Astrocyte of the spinal cord (primary cell): ENCODE results near the gene HCAR2.
"Not testable (repeated sequence)": the region's sequence is repeated elsewhere in the genome, so short reads cannot be mapped to it uniquely, and the experiment has no call there.

Source experiments
- DNase-seq: peaks from one replicate; pipeline ENCODE4 v3.0.0; 2011; ENCODE audit warnings: low read depth, low spot score
- H3K4me3 ChIP-seq: 2 replicates; pipeline ENCODE4 v1.5.1; 2011; ENCODE audit warnings: low read depth, mild to moderate bottlenecking, low read length, moderate library complexity
- CTCF ChIP-seq: IDR thresholded peaks from 2 replicates; pipeline ENCODE4 v1.5.1; 2012; ENCODE audit warnings: low read depth, mild to moderate bottlenecking, low read length, inconsistent platforms
- in situ Hi-C: cut with HindIII; loops from 2 replicates; pipeline ENCODE4 v1.10.0; 2017; ENCODE audit warnings: low sequenced_read_pairs

HCAR2 gene

GRCh38 chr12:122726080-122726558 is 23.0 kb upstream of the HCAR2 start:
- in situ Hi-C loops, result no loop called here
- DNase-seq, result peak; percentile 18
- no peak overlapping the region for H3K4me3 ChIP-seq
- TF ChIP-seq CTCF, result no peak

- no peak overlapping the region for H3K4me3 ChIP-seq
- no peak for DNase-seq
- TF ChIP-seq CTCF, result no peak
- in situ Hi-C loops, result no loop called here
Observed at GRCh38 chr12:122725452-122726079, 22.4 kb upstream of the HCAR2 start.

GRCh38 chr12:122724641-122725243 is 21.6 kb upstream of the HCAR2 start:
- TF ChIP-seq CTCF, result no peak
- no peak overlapping the region for H3K4me3 ChIP-seq
- in situ Hi-C loops, result no loop called here
- DNase-seq, result no peak

GRCh38 chr12:122722387-122722786 is 19.2 kb upstream of the HCAR2 start:
- no peak for DNase-seq
- no peak overlapping the region for H3K4me3 ChIP-seq
- TF ChIP-seq CTCF, result no peak
- in situ Hi-C loops, result no loop called here

GRCh38 chr12:122721057-122721545 is 17.9 kb upstream of the HCAR2 start:
- peak; percentile 58 for DNase-seq
- H3K4me3 ChIP-seq, result no peak overlapping the region
- in situ Hi-C loops, result no loop called here
- no peak for TF ChIP-seq CTCF

GRCh38 chr12:122716658-122717057 is 13.5 kb upstream of the HCAR2 start, which contains the start of gene HCAR3:
Gene HCAR3, minus strand, starts transcription at chr12:122716811. Its CDS starts 74 bp downstream, at chr12:122716737.
- in situ Hi-C loops, DNase-seq, H3K4me3 ChIP-seq: not testable (repeated sequence)

- in situ Hi-C loops, DNase-seq, H3K4me3 ChIP-seq: not testable (repeated sequence)
Observed at GRCh38 chr12:122715211-122715610, 12.1 kb upstream of the HCAR2 start.

- in situ Hi-C loops, DNase-seq, H3K4me3 ChIP-seq: not testable (repeated sequence)
Observed at GRCh38 chr12:122713491-122714188, 10.5 kb upstream of the HCAR2 start.

- in situ Hi-C loops, H3K4me3 ChIP-seq: not testable (repeated sequence)
Observed at GRCh38 chr12:122711266-122711665, 8.1 kb upstream of the HCAR2 start.

GRCh38 chr12:122710341-122710740 is 7.2 kb upstream of the HCAR2 start:
- DNase-seq, H3K4me3 ChIP-seq, in situ Hi-C loops: not testable (repeated sequence)

More at GRCh38 chr12:122711266-122711665, 8.1 kb upstream of the HCAR2 start:
- DNase-seq, result not testable (repeated sequence)

GRCh38 chr12:122709287-122709686 is 6.1 kb upstream of the HCAR2 start:
- in situ Hi-C loops, H3K4me3 ChIP-seq, DNase-seq: not testable (repeated sequence)
